ENCODE results near the gene TMEM231.
"Not testable (repeated sequence)": the region's sequence is repeated elsewhere in the genome, so short reads cannot be mapped to it uniquely, and the experiment has no call there.

Gene TMEM231

GRCh38 chr16:75529056-75529905, 26.8 kb downstream of the TMEM231 start:
- no peak for DNase-seq

- no peak for DNase-seq
Measured at GRCh38 chr16:75527825-75528299, 28.2 kb downstream of the TMEM231 start.

- DNase-seq: no peak
Measured at GRCh38 chr16:75526032-75526790, 29.8 kb downstream of the TMEM231 start.

- no peak for DNase-seq
Measured at GRCh38 chr16:75519175-75519574, 36.9 kb downstream of the TMEM231 start.

- DNase-seq: not testable (repeated sequence)
Measured at GRCh38 chr16:75516189-75516966, 39.7 kb downstream of the TMEM231 start.

GRCh38 chr16:75514296-75514695, 41.8 kb downstream of the TMEM231 start:
- DNase-seq: no peak

- no peak for DNase-seq
Measured at GRCh38 chr16:75506574-75506973, 49.5 kb downstream of the TMEM231 start.

GRCh38 chr16:75506107-75506506, 49.9 kb downstream of the TMEM231 start:
- no peak for DNase-seq

- no peak for DNase-seq
Measured at GRCh38 chr16:75503801-75504200, 52.3 kb downstream of the TMEM231 start.

- DNase-seq: no peak
Measured at GRCh38 chr16:75502916-75503605, 53.0 kb downstream of the TMEM231 start.

GRCh38 chr16:75501820-75502219, 54.2 kb downstream of the TMEM231 start:
- DNase-seq: not testable (repeated sequence)

GRCh38 chr16:75501359-75501758, 54.7 kb downstream of the TMEM231 start:
- no peak for DNase-seq

- not testable (repeated sequence) for DNase-seq
Measured at GRCh38 chr16:75498605-75499322, 57.3 kb downstream of the TMEM231 start.

GRCh38 chr16:75497558-75497957, 58.5 kb downstream of the TMEM231 start:
- no peak for DNase-seq

GRCh38 chr16:75495076-75495674, 60.9 kb downstream of the TMEM231 start, which contains the start of gene CHST6:
CHST6 (minus strand) TSS chr16:75495441; CDS start chr16:75479828, 15,613 bp downstream.
- DNase-seq: no peak

GRCh38 chr16:75494661-75495075, 61.4 kb downstream of the TMEM231 start:
- no peak for DNase-seq

GRCh38 chr16:75494184-75494583, 61.9 kb downstream of the TMEM231 start:
- no peak for DNase-seq

GRCh38 chr16:75491876-75492275, 64.2 kb downstream of the TMEM231 start:
- DNase-seq: no peak

GRCh38 chr16:75488322-75488721, 67.7 kb downstream of the TMEM231 start:
- no peak for DNase-seq

All from GOT3 (cell line).